ENCODE results near the gene ANKS4B. TPM values are rescaled to one million over a fixed set of nuclear protein-coding genes. Genes with fewer than 3 reads are reported as not detected.
A peak's percentile ranks its signal among the peaks of the same experiment; 100 is the strongest.

Gene ANKS4B
- total and polyA plus RNA-seq, 4 donors, result 5.7 to 13.6 (median 8.7) TPM

DNA sequence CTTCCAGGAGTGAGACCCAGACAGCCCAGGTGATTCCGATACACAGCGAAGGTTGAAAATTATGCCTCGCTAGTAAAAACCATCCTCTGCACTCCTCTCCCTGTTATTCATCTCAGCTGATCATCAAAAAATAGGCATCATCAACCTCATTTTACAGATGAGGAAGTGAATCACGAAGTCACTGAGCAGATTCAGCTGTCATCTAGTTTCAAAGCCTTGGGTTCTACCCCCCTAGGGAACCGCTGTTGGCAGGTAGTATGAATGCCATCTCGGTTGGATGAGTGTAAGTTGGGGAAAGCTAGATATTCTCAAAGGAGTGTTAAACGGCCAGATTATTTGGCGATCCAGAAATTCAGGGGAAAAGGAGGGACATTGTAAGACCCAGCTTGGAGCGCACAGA, 42.6 kb downstream of the ANKS4B start:
- 89% methylated on average over 9 of the region's 9 CpGs for WGBS
- H3K27me3 ChIP-seq (ENCODE audit: control insufficient read depth in 4 of 4, insufficient read depth in 4 of 4, low read length in 3 of 4), result no peaks in the 10 kb centered on the region
- no peak overlapping the region for H3K9ac ChIP-seq (ENCODE audit: low read depth in 1 of 2, low read length in 2 of 2)
- no peaks in the 10 kb centered on the region for H3K9me3 ChIP-seq (ENCODE audit: control insufficient read depth in 4 of 4, low read length in 3 of 4)
- no peak overlapping the region for H3K27ac ChIP-seq (ENCODE audit: low read depth in 1 of 2, low read length in 2 of 2)
- no peaks in the 10 kb centered on the region for H3K36me3 ChIP-seq (ENCODE audit: control insufficient read depth in 4 of 4, insufficient read depth in 3 of 4, low read depth in 1 of 4, low read length in 3 of 4)
- no peak overlapping the region for H3K4me3 ChIP-seq (ENCODE audit: low read depth in 1 of 3, low read length in 3 of 3)
- TF ChIP-seq, protein P1, sequence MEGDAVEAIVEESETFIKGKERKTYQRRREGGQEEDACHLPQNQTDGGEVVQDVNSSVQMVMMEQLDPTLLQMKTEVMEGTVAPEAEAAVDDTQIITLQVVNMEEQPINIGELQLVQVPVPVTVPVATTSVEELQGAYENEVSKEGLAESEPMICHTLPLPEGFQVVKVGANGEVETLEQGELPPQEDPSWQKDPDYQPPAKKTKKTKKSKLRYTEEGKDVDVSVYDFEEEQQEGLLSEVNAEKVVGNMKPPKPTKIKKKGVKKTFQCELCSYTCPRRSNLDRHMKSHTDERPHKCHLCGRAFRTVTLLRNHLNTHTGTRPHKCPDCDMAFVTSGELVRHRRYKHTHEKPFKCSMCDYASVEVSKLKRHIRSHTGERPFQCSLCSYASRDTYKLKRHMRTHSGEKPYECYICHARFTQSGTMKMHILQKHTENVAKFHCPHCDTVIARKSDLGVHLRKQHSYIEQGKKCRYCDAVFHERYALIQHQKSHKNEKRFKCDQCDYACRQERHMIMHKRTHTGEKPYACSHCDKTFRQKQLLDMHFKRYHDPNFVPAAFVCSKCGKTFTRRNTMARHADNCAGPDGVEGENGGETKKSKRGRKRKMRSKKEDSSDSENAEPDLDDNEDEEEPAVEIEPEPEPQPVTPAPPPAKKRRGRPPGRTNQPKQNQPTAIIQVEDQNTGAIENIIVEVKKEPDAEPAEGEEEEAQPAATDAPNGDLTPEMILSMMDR (IDR thresholded peaks at IDR 0.05; ENCODE audit: low read depth, low read length, missing input control), result no peak
- TF ChIP-seq HNF4A (conservative IDR thresholded peaks at IDR 0.05) (no peak), RAD21 (IDR thresholded peaks at IDR 0.05) (no peak), EGR1 (IDR thresholded peaks at IDR 0.05; ENCODE audit: low read depth in 2 of 2) (no peak), FOXA2 (IDR thresholded peaks at IDR 0.05) (no peak), NR2F2 (IDR thresholded peaks at IDR 0.05) (no peak), GABPA (IDR thresholded peaks at IDR 0.05 in 1 of 2, conservative IDR thresholded peaks at IDR 0.05 in 1 of 2) (no peak)
- TF ChIP-seq, protein P2, sequence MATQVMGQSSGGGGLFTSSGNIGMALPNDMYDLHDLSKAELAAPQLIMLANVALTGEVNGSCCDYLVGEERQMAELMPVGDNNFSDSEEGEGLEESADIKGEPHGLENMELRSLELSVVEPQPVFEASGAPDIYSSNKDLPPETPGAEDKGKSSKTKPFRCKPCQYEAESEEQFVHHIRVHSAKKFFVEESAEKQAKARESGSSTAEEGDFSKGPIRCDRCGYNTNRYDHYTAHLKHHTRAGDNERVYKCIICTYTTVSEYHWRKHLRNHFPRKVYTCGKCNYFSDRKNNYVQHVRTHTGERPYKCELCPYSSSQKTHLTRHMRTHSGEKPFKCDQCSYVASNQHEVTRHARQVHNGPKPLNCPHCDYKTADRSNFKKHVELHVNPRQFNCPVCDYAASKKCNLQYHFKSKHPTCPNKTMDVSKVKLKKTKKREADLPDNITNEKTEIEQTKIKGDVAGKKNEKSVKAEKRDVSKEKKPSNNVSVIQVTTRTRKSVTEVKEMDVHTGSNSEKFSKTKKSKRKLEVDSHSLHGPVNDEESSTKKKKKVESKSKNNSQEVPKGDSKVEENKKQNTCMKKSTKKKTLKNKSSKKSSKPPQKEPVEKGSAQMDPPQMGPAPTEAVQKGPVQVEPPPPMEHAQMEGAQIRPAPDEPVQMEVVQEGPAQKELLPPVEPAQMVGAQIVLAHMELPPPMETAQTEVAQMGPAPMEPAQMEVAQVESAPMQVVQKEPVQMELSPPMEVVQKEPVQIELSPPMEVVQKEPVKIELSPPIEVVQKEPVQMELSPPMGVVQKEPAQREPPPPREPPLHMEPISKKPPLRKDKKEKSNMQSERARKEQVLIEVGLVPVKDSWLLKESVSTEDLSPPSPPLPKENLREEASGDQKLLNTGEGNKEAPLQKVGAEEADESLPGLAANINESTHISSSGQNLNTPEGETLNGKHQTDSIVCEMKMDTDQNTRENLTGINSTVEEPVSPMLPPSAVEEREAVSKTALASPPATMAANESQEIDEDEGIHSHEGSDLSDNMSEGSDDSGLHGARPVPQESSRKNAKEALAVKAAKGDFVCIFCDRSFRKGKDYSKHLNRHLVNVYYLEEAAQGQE (IDR thresholded peaks at IDR 0.05), result no peak
- TF ChIP-seq, protein P3, sequence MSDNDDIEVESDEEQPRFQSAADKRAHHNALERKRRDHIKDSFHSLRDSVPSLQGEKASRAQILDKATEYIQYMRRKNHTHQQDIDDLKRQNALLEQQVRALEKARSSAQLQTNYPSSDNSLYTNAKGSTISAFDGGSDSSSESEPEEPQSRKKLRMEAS (IDR thresholded peaks at IDR 0.05), result no peak
- H3K4me1 ChIP-seq (ENCODE audit: control insufficient read depth in 4 of 4, insufficient read depth in 4 of 4, low read length in 3 of 4), result peaks cover 0 to 24% (median 14%) of the 10 kb centered on the region in 4 donors
- DNase-seq (ENCODE audit: low spot score), result no peak

DNA sequence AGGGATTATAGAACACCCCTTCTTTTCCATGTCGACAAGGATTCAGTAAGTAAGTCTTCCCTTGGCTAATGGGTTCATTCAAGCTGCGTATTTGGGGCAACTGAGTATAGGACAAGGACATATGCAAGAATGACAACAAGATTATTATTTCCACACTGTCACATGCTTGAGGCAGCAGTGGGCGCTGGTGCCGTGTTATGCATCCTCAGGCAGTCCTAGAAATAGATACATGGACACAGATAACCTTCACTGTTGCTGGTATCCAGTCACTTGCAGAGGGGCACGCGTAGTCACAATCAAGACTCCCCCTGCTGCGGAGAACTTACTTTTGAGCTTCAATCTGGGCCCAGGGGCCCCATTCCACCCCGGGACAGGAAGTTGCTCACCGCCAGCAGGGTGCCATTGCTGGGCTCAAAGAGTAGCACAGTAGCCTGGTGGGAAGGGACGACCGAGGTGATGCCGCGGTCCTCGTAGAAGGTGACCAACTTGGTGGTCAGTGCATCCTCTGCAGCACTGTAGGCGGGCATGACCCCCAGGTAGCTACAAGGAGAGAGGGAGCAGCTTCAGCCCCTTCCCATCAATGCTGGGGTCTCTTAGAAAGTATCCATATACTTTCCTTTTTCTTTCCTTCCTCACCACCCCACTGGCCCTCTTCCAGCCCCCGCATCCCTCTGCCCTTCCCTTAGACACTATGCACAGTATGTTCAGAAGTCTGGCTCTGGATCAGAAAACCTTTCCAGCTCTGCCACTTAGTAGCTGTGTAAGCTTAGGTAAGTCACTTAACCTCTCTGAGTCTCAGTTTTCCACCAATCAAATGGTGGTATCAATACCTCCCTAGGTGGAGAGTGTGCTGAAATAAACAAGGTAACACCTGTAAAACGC, 43.8 kb downstream of the ANKS4B start:
- 81% methylated on average over 17 of the region's 17 CpGs for WGBS
- no peak for DNase-seq (ENCODE audit: low spot score)
- no peaks in the 10 kb centered on the region for H3K27me3 ChIP-seq (ENCODE audit: control insufficient read depth in 4 of 4, insufficient read depth in 4 of 4, low read length in 3 of 4)
- TF ChIP-seq YY1 (IDR thresholded peaks at IDR 0.05) (no peak), NR2F2 (IDR thresholded peaks at IDR 0.05) (no peak), FOXA1 (IDR thresholded peaks at IDR 0.05) (no peak), TAF1 (conservative IDR thresholded peaks at IDR 0.05) (no peak), EGR1 (IDR thresholded peaks at IDR 0.05; ENCODE audit: low read depth in 2 of 2) (no peak), RXRA (IDR thresholded peaks at IDR 0.05) (no peak), HNF4A (conservative IDR thresholded peaks at IDR 0.05) (no peak), GABPA (IDR thresholded peaks at IDR 0.05 in 1 of 2, conservative IDR thresholded peaks at IDR 0.05 in 1 of 2) (no peak), FOXA2 (IDR thresholded peaks at IDR 0.05) (no peak)
- TF ChIP-seq, protein P4, sequence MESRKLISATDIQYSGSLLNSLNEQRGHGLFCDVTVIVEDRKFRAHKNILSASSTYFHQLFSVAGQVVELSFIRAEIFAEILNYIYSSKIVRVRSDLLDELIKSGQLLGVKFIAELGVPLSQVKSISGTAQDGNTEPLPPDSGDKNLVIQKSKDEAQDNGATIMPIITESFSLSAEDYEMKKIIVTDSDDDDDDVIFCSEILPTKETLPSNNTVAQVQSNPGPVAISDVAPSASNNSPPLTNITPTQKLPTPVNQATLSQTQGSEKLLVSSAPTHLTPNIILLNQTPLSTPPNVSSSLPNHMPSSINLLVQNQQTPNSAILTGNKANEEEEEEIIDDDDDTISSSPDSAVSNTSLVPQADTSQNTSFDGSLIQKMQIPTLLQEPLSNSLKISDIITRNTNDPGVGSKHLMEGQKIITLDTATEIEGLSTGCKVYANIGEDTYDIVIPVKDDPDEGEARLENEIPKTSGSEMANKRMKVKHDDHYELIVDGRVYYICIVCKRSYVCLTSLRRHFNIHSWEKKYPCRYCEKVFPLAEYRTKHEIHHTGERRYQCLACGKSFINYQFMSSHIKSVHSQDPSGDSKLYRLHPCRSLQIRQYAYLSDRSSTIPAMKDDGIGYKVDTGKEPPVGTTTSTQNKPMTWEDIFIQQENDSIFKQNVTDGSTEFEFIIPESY (IDR thresholded peaks at IDR 0.05), result no peak
- TF ChIP-seq, protein P1 (IDR thresholded peaks at IDR 0.05; ENCODE audit: low read depth, low read length, missing input control), result no peak
- TF ChIP-seq, protein P5, sequence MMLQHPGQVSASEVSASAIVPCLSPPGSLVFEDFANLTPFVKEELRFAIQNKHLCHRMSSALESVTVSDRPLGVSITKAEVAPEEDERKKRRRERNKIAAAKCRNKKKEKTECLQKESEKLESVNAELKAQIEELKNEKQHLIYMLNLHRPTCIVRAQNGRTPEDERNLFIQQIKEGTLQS (IDR thresholded peaks at IDR 0.05), result no peak
- peak overlapping the region in 1 of 2 donors; percentile 51 for H3K27ac ChIP-seq (ENCODE audit: low read depth in 1 of 2, low read length in 2 of 2)
- peak overlapping the region; percentile 59 to 79 (median 61) for H3K4me3 ChIP-seq (ENCODE audit: low read depth in 1 of 3, low read length in 3 of 3)
- H3K4me1 ChIP-seq (ENCODE audit: control insufficient read depth in 4 of 4, insufficient read depth in 4 of 4, low read length in 3 of 4), result peaks cover 0 to 24% (median 14%) of the 10 kb centered on the region in 4 donors
- H3K9me3 ChIP-seq (ENCODE audit: control insufficient read depth in 4 of 4, low read length in 3 of 4), result no peaks in the 10 kb centered on the region
- H3K36me3 ChIP-seq (ENCODE audit: control insufficient read depth in 4 of 4, insufficient read depth in 3 of 4, low read depth in 1 of 4, low read length in 3 of 4), result no peaks in the 10 kb centered on the region
- no peak overlapping the region for H3K9ac ChIP-seq (ENCODE audit: low read depth in 1 of 2, low read length in 2 of 2)
